Epithelial cell of prostate (primary cell): Measurements from ENCODE around the gene E2F8.

ENCODE experiments used
- DNase-seq: peaks from one replicate; pipeline ENCODE4 v3.0.0-alpha.2; 2011; ENCODE audit warnings: low read depth, low spot score
- H3K27ac ChIP-seq: fragments of 450-650 bp; 2 replicates; pipeline ENCODE4 v1.5.1; 2017; ENCODE audit warnings: mild to moderate bottlenecking

Gene E2F8

DNA sequence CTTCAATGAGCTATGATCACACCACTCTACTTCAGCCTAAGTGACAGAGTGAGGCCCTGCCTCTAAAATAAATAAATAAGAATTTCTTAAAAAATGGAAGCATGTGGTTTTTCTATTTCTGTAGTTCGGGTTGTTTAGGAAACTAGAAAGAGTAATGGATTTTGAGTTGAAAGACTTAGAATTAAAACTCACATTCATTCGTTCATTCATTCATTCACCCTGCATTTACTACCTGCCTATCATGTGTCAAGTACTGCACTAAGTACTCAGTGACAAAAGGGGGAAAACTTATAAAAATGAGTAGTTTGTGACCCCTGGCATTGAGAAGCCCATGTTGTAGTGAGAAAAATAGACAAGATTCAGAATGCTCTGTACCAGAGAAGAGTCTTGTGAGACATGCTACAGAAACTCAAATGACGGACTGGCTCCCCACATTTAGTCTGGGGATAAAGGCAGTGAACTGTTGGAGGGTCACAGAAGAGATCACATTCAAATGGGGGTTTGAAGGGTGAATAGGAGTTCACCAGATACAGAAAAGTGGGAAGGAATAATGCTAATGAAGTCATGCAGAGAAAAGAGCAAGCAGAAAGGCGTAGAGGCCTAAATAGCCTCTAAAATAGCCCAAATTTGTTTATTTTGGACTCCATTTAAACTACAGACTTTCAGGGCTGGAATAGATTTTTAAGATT is 46.0 kb downstream of the E2F8 start:
- no peak for DNase-seq
- H3K27ac ChIP-seq = no peak overlapping the region

DNA sequence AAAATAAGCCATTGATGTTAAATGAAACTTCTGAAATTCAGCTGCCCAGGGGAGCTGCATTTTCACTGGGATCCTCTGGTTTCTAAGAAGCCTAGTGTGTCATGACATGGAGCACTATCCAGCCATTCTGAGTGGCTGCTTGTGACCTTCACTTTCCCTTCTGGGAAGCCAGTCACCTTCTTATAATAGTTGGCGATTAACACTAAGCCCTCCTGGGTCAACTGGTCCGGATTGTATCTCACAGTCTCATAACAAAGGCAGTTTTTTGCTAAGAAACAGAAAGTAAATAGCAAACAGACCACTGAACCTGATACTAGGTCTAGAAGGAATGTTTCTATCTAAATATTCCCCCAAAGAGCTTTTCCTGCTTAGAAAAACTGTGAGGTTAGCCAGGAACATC is 46.8 kb downstream of the E2F8 start:
- DNase-seq = no peak
- H3K27ac ChIP-seq = no peak overlapping the region

DNA sequence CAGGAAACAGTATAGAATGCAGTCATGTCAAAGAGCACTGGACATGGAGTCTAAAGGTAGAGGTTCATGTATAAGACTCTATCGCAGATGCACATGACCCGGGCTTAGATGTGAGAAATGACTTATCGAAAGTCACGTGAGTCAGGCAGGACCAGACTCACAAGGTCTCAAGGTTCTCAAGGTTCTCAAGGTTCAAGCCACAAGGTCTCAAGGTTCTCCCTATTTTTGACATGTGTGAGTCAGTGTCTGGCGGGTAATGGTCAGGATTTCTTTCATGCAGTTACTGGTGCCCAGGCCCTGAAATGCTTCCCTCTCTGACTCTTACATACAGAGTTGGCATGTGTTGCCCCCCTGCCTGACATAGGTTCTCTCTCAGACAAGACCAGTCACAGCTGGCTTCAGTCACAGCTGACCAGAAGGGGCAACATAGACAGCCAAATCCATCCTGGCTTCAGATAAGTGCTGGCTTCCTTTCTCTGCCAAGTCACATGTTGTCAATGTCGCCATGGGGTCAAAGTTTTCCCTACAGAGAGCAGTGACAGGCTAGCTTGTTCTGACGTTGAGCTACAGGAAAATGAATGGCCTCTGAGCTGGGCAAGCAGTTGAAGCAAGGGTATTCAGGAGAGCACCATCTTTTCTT is 49.1 kb downstream of the E2F8 start:
- DNase-seq = no peak
- H3K27ac ChIP-seq = no peak overlapping the region

DNA sequence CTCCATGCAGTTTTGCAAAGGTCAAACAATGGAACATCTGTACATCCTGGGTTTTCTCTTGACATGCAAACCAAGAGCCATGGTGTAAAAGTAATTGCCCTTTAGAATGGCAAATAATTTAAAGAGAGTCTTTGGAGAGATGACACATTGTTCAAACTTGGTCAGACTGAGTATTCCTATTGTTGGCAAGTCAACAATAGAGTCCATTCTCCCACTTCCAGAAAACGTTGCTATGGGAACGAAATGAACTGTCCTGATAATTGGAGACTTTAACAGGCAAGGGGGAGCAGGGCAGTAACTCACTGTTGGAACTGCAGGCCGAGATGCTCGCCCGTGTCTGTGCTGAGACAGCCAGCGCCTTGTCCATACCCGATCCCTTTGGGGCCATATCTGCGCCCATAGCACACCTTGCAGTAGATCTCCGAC is 52.9 kb downstream of the E2F8 start:
- DNase-seq = no peak
- no peak overlapping the region for H3K27ac ChIP-seq

DNA sequence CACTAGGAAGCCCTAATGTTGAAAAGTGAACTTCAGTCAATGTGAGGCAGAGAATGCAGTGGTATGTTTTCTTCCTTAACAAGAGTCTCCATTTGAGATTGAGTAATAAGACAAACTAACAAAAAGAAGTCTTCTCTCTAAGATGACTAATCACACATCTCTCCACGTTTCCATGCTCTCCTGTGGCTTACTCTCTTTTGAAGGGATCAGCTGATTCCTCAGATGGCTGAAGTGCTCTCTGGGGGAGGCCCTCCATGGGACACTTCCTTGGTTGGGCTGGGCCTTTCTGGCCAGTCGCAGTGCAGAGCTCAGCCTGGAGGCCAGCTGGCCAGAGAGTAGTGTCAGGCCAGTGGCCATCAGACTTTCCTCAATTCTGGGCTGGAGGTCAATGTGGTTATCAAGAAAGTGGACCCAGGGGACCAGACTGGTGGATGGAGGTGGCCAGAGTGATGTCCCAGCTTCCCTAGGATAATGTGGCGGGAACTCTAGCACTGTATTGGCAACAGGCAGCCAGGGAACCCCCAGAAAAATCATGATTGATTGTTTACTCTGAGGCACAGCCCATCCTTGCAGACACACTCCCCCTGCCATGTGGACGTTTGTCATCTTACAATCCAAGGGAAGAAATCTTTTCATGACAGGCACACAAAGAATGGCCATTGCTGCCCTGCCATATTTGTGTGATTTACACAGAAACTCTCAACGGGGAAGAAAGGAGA is 53.5 kb downstream of the E2F8 start:
- no peak overlapping the region for H3K27ac ChIP-seq
- DNase-seq = no peak

DNA sequence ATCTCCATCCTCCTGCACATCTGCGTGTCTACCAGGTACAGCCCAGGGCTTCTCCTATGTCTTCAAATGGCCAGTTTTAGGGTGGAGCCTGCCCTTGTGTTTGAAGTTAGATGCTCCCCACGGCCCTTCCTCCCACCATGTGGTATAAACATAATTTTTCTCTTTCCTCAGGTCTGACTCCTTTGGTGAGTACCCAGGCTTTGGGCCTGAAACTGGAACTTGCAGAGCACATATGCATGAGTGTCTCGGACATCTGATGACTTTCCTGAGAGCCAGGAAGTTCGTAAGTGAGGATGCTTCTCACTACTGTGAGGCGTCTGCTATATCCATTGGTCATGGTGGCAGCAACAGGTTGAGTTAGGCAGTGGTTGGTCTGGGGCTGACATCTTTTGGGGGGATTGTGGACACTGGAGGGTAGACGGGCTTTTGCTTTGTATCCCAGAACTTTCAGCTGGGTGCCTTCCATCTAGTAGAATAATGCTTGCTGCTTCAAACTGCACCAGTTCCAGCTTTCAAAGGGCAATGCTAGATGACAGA is 55.2 kb downstream of the E2F8 start:
- no peak for DNase-seq
- no peak overlapping the region for H3K27ac ChIP-seq

DNA sequence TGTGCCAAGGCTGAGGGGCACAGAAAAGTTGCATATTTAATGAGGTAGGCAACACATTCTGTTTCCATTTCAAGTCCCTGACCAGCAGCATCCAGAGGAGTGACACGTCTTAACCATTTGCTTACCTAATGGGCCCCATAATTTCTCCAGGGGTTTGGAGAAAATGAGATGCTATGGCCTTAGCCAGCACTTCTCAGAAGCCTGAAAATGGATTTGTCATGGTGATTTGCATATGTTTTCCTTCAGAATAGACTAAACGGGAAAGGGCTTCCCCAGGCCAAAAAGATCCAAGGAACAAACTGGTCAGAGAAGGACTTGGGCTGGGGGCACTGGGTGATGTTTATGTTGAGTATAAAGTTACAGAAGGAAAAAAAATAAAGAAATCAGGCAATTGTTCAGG is 55.7 kb downstream of the E2F8 start:
- H3K27ac ChIP-seq = no peak overlapping the region
- no peak for DNase-seq

DNA sequence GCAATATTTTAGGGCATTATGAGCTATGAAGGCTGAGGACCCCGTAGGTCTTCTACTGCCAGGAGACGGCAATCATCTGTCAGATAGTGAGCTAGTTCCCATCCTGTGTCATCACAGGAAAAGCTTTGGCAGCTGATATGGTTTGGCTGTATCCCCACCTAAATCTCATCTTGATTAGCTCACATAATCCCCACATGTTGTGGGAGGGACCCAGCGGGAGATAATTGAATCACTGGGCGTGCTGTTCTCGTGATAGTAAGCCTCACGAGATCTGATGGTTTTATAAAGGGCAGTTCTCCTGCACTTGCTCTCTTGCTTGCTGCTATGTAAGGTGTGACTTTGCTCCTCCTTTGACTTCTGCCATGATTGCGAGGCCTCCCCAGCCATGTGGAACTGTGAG is 57.1 kb downstream of the E2F8 start:
- DNase-seq = no peak
- H3K27ac ChIP-seq = no peak overlapping the region

DNA sequence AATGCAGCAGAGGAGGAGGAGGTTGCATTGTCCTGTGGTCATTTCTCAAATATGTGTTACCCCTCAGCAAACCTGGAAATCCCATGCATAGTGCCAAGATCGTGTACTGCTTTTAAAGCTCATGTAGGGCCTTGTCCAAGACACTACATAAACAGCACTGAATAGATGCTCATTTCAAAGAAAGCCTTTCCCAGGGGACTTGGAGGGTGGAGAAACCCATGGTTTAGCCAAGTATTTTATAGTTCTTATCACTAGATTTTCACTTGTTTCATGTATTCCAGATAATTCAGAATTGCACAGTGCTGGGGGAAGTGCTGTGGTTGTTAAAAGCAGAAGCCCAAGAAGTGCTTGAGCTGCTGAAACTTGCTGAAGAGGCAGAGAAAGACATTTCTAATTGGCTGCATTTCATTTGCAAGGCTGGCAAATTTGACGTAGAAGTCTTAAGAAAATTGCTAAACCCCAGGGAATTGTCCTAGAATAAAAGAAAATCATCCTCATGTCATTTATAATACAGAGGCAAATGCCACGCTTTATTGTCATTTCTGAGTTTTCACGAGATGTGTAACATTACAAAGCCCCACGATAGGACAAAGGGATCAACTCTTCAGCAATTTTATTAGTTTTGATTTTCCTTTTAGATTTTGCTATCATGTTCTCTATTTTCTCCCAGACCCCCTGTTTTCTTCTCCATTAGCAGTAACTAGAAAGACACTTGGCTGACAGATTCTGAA is 59.0 kb downstream of the E2F8 start:
- H3K27ac ChIP-seq = no peak overlapping the region
- DNase-seq = no peak

DNA sequence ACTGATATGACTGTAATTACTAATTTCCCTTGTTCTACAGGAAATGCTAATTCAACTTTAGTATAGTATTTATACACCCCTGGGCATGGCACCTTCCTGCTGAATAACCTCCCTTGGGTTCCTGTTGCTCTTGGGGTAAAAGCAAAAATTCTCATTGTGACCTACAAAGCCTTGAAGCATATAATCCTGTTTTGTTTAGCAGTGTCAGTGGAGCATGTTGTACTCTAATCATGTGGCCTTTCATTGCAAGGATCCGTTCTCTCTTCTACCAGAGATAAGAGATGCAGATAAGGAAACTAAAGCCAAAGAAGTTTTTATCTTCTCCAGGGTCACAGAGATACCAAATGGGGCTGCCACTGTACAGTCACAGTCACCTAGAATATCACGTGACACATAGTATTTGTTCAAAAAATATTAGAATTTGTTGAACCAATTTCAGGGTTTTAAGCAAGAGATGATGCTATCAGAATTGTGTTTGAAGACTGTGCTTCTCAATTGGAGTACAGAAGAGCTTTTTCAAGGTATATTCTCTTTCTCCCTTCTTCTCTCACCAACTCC is 64.0 kb downstream of the E2F8 start:
- no peak for DNase-seq
- no peak overlapping the region for H3K27ac ChIP-seq
